PC-9 (cell line): Measurements from ENCODE around the gene SCG5.

Experiments used
- CTCF ChIP-seq: fragments of 200-600 bp; sonication (generic); conservative IDR thresholded peaks from 2 replicates; pipeline ENCODE4 v1.6.1; 2017; ENCODE audit warnings: mixed run types, antibody characterized with exemption, mild to moderate bottlenecking, moderate library complexity
- EZH2 ChIP-seq: fragments of 200-600 bp; sonication (generic); IDR thresholded peaks from 2 replicates; pipeline ENCODE4 v1.8.0; 2017; ENCODE audit warnings: antibody characterized with exemption, low read depth

GRCh38 chr15:32701863-32702262, 60.4 kb downstream of the SCG5 start:
- TF ChIP-seq EZH2 (no peak), CTCF (no peak)
